B cell (primary cell): ENCODE data around the gene KIF15. TPM values are rescaled to one million over a fixed set of nuclear protein-coding genes. Genes with fewer than 3 reads are reported as not detected.

ENCODE experiments used
- ATAC-seq: fragments of 200-7000 bp; cut with Tn5 transposase; one replicate; pipeline ENCODE4 v1.10.0; 2021; ENCODE audit warnings: low read depth, mild to moderate bottlenecking, moderate number of reproducible peaks, moderate library complexity
- CTCF ChIA-PET: fragments of 350-600 bp; sonication (Branson Sonifier 250); formaldehyde crosslinking; loops from one replicate; lab custom pipeline; 2021; ENCODE audit warnings: antibody characterized with exemption, inconsistent platforms; lab: Charles Lee
- POLR2A ChIA-PET: fragments of 350-600 bp; sonication (Branson Sonifier 250); formaldehyde crosslinking; loops from one replicate; lab custom pipeline; 2021; ENCODE audit warnings: antibody characterized with exemption; lab: Charles Lee
- DNase-seq: peaks from one replicate; pipeline ENCODE4 v3.0.0; 2013
- H2AFZ ChIP-seq: 2 replicates; pipeline ENCODE4 v1.6.1; 2012; ENCODE audit warnings: mild to moderate bottlenecking, low read depth, low read length; ENCODE audit not compliant: insufficient read depth, poor library complexity, severe bottlenecking
- H3K27ac ChIP-seq, 2 donors: 1 replicate in 1 of 2; 2 replicates in 1 of 2; pipeline ENCODE4 v1.5.1; 2012 to 2013; ENCODE audit warnings: low read length in 2 of 2, mild to moderate bottlenecking in 2 of 2, moderate library complexity in 1 of 2
- H3K27me3 ChIP-seq, 4 experiments: fragments of 200-600 bp in 1 of 4; sonication (generic) in 1 of 4; replicated peaks in 1 of 4; 1 replicate in 2 of 4; 2 replicates in 2 of 4; pipeline versions ENCODE4 v1.6.1 to v1.7.0; 2013 to 2016; ENCODE audit warnings: low read length in 3 of 4, mild to moderate bottlenecking in 2 of 4, mixed read lengths in 1 of 4, moderate library complexity in 1 of 4; ENCODE audit not compliant: insufficient read depth in 4 of 4, control insufficient read depth in 3 of 4; ENCODE audit errors: control extremely low read depth in 1 of 4
- H3K36me3 ChIP-seq, 2 experiments: replicated peaks in 1 of 2; 1 replicate in 1 of 2; 2 replicates in 1 of 2; pipeline versions ENCODE4 v1.6.1 to v1.7.1; 2013; ENCODE audit warnings: low read length in 1 of 2; ENCODE audit not compliant: insufficient read depth in 2 of 2, control insufficient read depth in 1 of 2; ENCODE audit errors: control extremely low read depth in 1 of 2, extremely low read depth in 1 of 2
- H3K4me1 ChIP-seq, 2 donors: fragments of 200-600 bp in 1 of 2; sonication (generic) in 1 of 2; 1 replicate in 1 of 2; 2 replicates in 1 of 2; pipeline versions ENCODE4 v1.5.1 to v1.6.1; 2013 to 2017; ENCODE audit warnings: low read length in 2 of 2; ENCODE audit not compliant: control insufficient read depth in 2 of 2, insufficient read depth in 2 of 2
- H3K4me2 ChIP-seq: replicated peaks from 2 replicates; pipeline ENCODE3; 2012; ENCODE audit warnings: mild to moderate bottlenecking, low read depth, low read length; ENCODE audit not compliant: poor library complexity, severe bottlenecking
- H3K4me3 ChIP-seq, 5 experiments: fragments of 200-600 bp in 1 of 5; sonication (generic) in 1 of 5; 1 replicate in 3 of 5; 2 replicates in 2 of 5; pipeline versions ENCODE4 v1.5.1 to v1.7.0; 2011 to 2016; ENCODE audit warnings: low read length in 4 of 5, mild to moderate bottlenecking in 4 of 5, low read depth in 2 of 5, control low read depth in 1 of 5, moderate library complexity in 1 of 5; ENCODE audit not compliant: insufficient read depth in 1 of 5; ENCODE audit errors: control extremely low read depth in 1 of 5, extremely low read depth in 1 of 5
- H3K79me2 ChIP-seq: fragments of 200-600 bp; sonication (generic); one replicate; pipeline ENCODE4 v1.6.0; 2016; ENCODE audit warnings: low read length; ENCODE audit not compliant: control insufficient read depth, insufficient read depth
- H3K9ac ChIP-seq: fragments of 200-600 bp; sonication (generic); 2 replicates; pipeline ENCODE4 v1.6.1; 2017; ENCODE audit warnings: mild to moderate bottlenecking, low read length, moderate library complexity
- H3K9me3 ChIP-seq, 3 donors: one replicate each; pipeline versions ENCODE4 v1.6.1 to v1.7.1; 2013; ENCODE audit warnings: low read length in 2 of 3; ENCODE audit not compliant: control insufficient read depth in 2 of 3, insufficient read depth in 1 of 3; ENCODE audit errors: control extremely low read depth in 1 of 3
- H4K20me1 ChIP-seq: 2 replicates; pipeline ENCODE4 v1.6.0; 2012; ENCODE audit warnings: mild to moderate bottlenecking, low read length; ENCODE audit not compliant: insufficient read depth, control insufficient read depth, poor library complexity, severe bottlenecking
- H3K27ac Mint-ChIP-seq: one replicate; pipeline ENCODE4 v1.8.0; 2021; ENCODE audit warnings: mixed read lengths
- H3K27me3 Mint-ChIP-seq: one replicate; pipeline ENCODE4 v1.8.0; 2021; ENCODE audit warnings: mixed read lengths
- H3K4me1 Mint-ChIP-seq: one replicate; pipeline ENCODE4 v1.8.0; 2021; ENCODE audit warnings: mixed read lengths
- H3K4me3 Mint-ChIP-seq: one replicate; pipeline ENCODE4 v1.8.0; 2021; ENCODE audit warnings: mixed read lengths
- H3K9me3 Mint-ChIP-seq: one replicate; pipeline ENCODE4 v1.8.0; 2022; ENCODE audit warnings: mixed read lengths; ENCODE audit not compliant: insufficient read depth
- EZH2 ChIP-seq: IDR thresholded peaks from 2 replicates; pipeline ENCODE4 v1.6.1; 2012; ENCODE audit warnings: borderline replicate concordance, low read depth, mild to moderate bottlenecking, moderate library complexity, low read length; ENCODE audit not compliant: insufficient read depth, poor library complexity, severe bottlenecking
- WGBS: methylation state at CpG from one replicate; pipeline ENCODE4 v1.1.5; 2013; ENCODE audit warnings: missing lambda C conversion rate; ENCODE audit not compliant: insufficient coverage; 5-methylcytosine and 5-hydroxymethylcytosine counted together
- intact Hi-C: fragments of 100-400 bp; cut with micrococcal nuclease; formaldehyde crosslinking; loops from one replicate; pipeline ENCODE4 v1.10.0; 2022
- polyA plus RNA-seq: library from polyadenylated mRNA; depleted of rRNA; stranded (reverse); fragments of >200 nt; gene quantifications from 2 replicates; pipeline ENCODE4 v1.2.3, GENCODE V29; 2012
- total RNA-seq, 2 donors: library from RNA; stranded (reverse); fragments of 120-200 nt in 1 of 2; gene quantifications; 1 replicate in 1 of 2; 2 replicates in 1 of 2; pipeline versions ENCODE4 v1.2.3 to v1.2.4, GENCODE V29; 2013 to 2022
- TF ChIP-seq, protein P1 (sequence below): fragments of 200-600 bp; IDR thresholded peaks from one replicate; pipeline ENCODE4 v1.8.0; 2022; ENCODE audit warnings: antibody characterized with exemption, mild to moderate bottlenecking

The KIF15 gene
- total and polyA plus RNA-seq, 2 donors (not counting 1 experiment from before 2014, with no cell fraction given): 0.28 to 1.4 TPM

DNA sequence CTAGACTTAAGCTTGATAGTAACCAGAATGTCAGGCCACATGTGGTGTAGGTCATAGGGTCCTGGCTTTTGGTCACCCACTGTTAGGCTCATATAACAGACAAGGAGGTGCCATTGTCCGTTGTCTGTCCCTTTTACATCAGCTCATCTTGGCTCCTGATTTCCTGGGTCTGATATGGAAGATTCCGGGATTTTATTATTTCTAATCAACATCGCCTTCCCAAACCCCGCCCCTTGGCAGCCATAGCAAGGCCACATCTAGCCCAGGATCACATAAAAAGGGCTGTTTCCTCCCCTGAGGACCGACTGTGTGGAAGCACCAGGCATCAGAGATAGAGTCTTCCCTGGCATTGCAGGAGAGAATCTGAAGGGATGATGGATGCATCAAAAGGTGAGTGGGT, 112.7 kb downstream of the KIF15 start, which contains the start of gene TGM4:
TSS of gene TGM4 (plus strand) at position 301 of the 400 bp plus-strand sequence. CDS start at position 372, 71 bp downstream.
- H3K4me1 Mint-ChIP-seq: no peaks in the 10 kb centered on the region
- no peak within 1 kb of the TSS for H2AFZ ChIP-seq
- no peaks in the 10 kb centered on the region for H3K9me3 ChIP-seq
- no peak within 1 kb of the TSS for H3K27ac Mint-ChIP-seq
- no peak within 1 kb of the TSS for H3K4me3 Mint-ChIP-seq
- no peaks in the 10 kb centered on the region for H3K36me3 ChIP-seq
- ATAC-seq: no peak
- H3K9me3 Mint-ChIP-seq: no peaks in the 10 kb centered on the region
- CTCF ChIA-PET: no interaction called here
- no peak for DNase-seq
- H3K27ac ChIP-seq: no peak within 1 kb of the TSS
- POLR2A ChIA-PET: no interaction called here
- H3K79me2 ChIP-seq: no peaks in the 10 kb centered on the region
- H4K20me1 ChIP-seq: no peaks in the 10 kb centered on the region
- no peak for TF ChIP-seq EZH2
- TF ChIP-seq, protein P1, sequence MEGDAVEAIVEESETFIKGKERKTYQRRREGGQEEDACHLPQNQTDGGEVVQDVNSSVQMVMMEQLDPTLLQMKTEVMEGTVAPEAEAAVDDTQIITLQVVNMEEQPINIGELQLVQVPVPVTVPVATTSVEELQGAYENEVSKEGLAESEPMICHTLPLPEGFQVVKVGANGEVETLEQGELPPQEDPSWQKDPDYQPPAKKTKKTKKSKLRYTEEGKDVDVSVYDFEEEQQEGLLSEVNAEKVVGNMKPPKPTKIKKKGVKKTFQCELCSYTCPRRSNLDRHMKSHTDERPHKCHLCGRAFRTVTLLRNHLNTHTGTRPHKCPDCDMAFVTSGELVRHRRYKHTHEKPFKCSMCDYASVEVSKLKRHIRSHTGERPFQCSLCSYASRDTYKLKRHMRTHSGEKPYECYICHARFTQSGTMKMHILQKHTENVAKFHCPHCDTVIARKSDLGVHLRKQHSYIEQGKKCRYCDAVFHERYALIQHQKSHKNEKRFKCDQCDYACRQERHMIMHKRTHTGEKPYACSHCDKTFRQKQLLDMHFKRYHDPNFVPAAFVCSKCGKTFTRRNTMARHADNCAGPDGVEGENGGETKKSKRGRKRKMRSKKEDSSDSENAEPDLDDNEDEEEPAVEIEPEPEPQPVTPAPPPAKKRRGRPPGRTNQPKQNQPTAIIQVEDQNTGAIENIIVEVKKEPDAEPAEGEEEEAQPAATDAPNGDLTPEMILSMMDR: no peak
- no peaks in the 10 kb centered on the region for H3K27me3 ChIP-seq
- no peak within 1 kb of the TSS for H3K4me3 ChIP-seq
- H3K4me2 ChIP-seq: no peak within 1 kb of the TSS
- no peak within 1 kb of the TSS for H3K9ac ChIP-seq
- H3K27me3 Mint-ChIP-seq: no peaks in the 10 kb centered on the region
- no peaks in the 10 kb centered on the region for H3K4me1 ChIP-seq
- intact Hi-C loops: no loop called here
- WGBS: 92% methylated on average over 2 of the region's 5 CpGs

DNA sequence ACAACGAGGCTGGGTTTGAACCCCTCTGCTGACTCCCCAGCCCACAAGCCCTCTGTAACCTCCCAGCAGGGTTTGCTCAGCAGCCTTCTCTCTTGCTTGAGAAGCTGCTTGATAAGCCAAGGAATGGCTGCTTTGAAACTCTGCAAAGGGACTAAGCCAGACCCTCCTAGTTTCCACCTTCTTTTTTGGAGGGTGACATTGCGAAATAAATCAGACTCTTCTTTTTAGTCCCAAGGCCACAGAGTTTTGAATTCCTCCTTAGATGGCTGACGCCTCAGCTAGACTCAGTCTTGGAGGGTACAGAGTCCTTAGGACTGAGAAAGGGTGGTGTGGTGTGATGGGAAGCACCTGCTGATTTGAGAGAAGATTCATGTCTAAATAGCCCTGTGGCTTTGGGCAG, 114.0 kb downstream of the KIF15 start:
- H3K4me3 ChIP-seq: no peak overlapping the region
- Mint-ChIP-seq H3K9me3 (no peaks in the 10 kb centered on the region), H3K4me3 (no peak overlapping the region), H3K27ac (no peak overlapping the region), H3K4me1 (no peaks in the 10 kb centered on the region), H3K27me3 (no peaks in the 10 kb centered on the region)
- no peak for ATAC-seq
- POLR2A ChIA-PET: no interaction called here
- 93% methylated on average over 2 of the region's 3 CpGs for WGBS
- intact Hi-C loops: no loop called here
- no peak overlapping the region for H3K27ac ChIP-seq
- no peaks in the 10 kb centered on the region for H3K79me2 ChIP-seq
- no peak overlapping the region for H3K9ac ChIP-seq
- H3K4me2 ChIP-seq: no peak overlapping the region
- no peak overlapping the region for H2AFZ ChIP-seq
- H3K4me1 ChIP-seq: no peaks in the 10 kb centered on the region
- H4K20me1 ChIP-seq: no peaks in the 10 kb centered on the region
- TF ChIP-seq, protein P1: no peak
- TF ChIP-seq EZH2: no peak
- no peaks in the 10 kb centered on the region for H3K36me3 ChIP-seq
- no peaks in the 10 kb centered on the region for H3K9me3 ChIP-seq
- H3K27me3 ChIP-seq: no peaks in the 10 kb centered on the region
- no peak for DNase-seq
- CTCF ChIA-PET: interaction anchor here (0.6 kb wide), 1 partner anchor 9 kb away, joined by 3 read pairs; no protein-coding TSS in a partner anchor
